Right lobe of liver (tissue), 4 donors: ENCODE results near the gene TPH1.

ENCODE experiments used
- CTCF ChIP-seq, 4 donors: fragments of 200-600 bp in 3 of 4; fragments of 450-650 bp in 1 of 4; IDR thresholded peaks; one replicate each; pipeline versions ENCODE4 v1.5.1 to v1.8.0; 2016 to 2022; ENCODE audit warnings: antibody characterized with exemption in 4 of 4, mild to moderate bottlenecking in 2 of 4
- POLR2A ChIP-seq: fragments of 450-650 bp; IDR thresholded peaks from one replicate; pipeline ENCODE4 v1.6.1; 2017; ENCODE audit warnings: antibody characterized with exemption, mild to moderate bottlenecking
- donor health status: DM: no; HTN: no; CAD: no.
- donor health status: DM: no; HTN: no; CAD: no.
- donor health status: DM: no; HTN: yes; CAD: no.

- TF ChIP-seq CTCF (IDR thresholded peaks at IDR 0.05): no peak
- no peak for TF ChIP-seq POLR2A
Observed at GRCh38 chr11:18080451-18080850, 34.4 kb upstream of the TPH1 start.
